Measurements from ENCODE around the gene ATXN1. TPM values are rescaled to one million over a fixed set of nuclear protein-coding genes. Genes with fewer than 3 reads are reported as not detected.

Gene ATXN1
- total and polyA plus RNA-seq, 3 donors from 2014 or later: 12.8 to 84.1 (median 64.3) TPM

GRCh38 chr6:16362819-16363589 lies 398.3 kb downstream of the ATXN1 start:
- H3K4me3 ChIP-seq: no peak overlapping the region

GRCh38 chr6:16362296-16362695 lies 399.0 kb downstream of the ATXN1 start:
- WGBS, 2 donors: 67 to 86% methylated on average over 11 of the region's 11 CpGs
- Histone ChIP-seq H3K36me3 (ENCODE audit: low read depth, missing control alignments) (no peaks in the 10 kb centered on the region), H3K27me3 (no peaks in the 10 kb centered on the region), H3K27ac (peak overlapping the region in 1 of 2 donors; percentile 31), H3K4me1 (peaks cover 10% of the 10 kb centered on the region), H3K4me3 (no peak overlapping the region), H3K9me3 (no peaks in the 10 kb centered on the region)
- intact Hi-C loops (cut with DNase I; ENCODE audit: low total_unique reads): no loop called here
- no peak for TF ChIP-seq CTCF (IDR thresholded peaks at IDR 0.05)
- no peak for TF ChIP-seq POLR2A (IDR thresholded peaks at IDR 0.05)
- no peak for DNase-seq

More at GRCh38 chr6:16362819-16363589, 398.3 kb downstream of the ATXN1 start:
- intact Hi-C loops (cut with DNase I; ENCODE audit: low total_unique reads): no loop called here
- no peak for DNase-seq
- no peaks in the 10 kb centered on the region for H3K36me3 ChIP-seq (ENCODE audit: low read depth, missing control alignments)
- H3K4me1 ChIP-seq: peaks cover 10% of the 10 kb centered on the region
- TF ChIP-seq POLR2A (IDR thresholded peaks at IDR 0.05): no peak
- TF ChIP-seq CTCF (IDR thresholded peaks at IDR 0.05): no peak
- no peaks in the 10 kb centered on the region for H3K27me3 ChIP-seq
- no peak overlapping the region for H3K27ac ChIP-seq
- no peaks in the 10 kb centered on the region for H3K9me3 ChIP-seq
- 93 to 96% methylated on average over 4 of the region's 4 CpGs for WGBS, 2 donors

- peak overlapping the region in 1 of 2 donors; percentile 31 for H3K27ac ChIP-seq
Measured at GRCh38 chr6:16361861-16362260, 399.4 kb downstream of the ATXN1 start.

GRCh38 chr6:16361121-16361520 lies 400.1 kb downstream of the ATXN1 start:
- WGBS, 2 donors: 46 to 59% methylated on average over 4 of the region's 4 CpGs
- Histone ChIP-seq H3K27ac (peak overlapping the region in 1 of 2 donors; percentile 31), H3K4me1 (peaks cover 10% of the 10 kb centered on the region), H3K36me3 (ENCODE audit: low read depth, missing control alignments) (no peaks in the 10 kb centered on the region), H3K9me3 (no peaks in the 10 kb centered on the region), H3K27me3 (no peaks in the 10 kb centered on the region), H3K4me3 (no peak overlapping the region)
- TF ChIP-seq CTCF (IDR thresholded peaks at IDR 0.05) (no peak), POLR2A (IDR thresholded peaks at IDR 0.05) (no peak)
- DNase-seq: no peak
- intact Hi-C loops (cut with DNase I; ENCODE audit: low total_unique reads): no loop called here

More at GRCh38 chr6:16361861-16362260, 399.4 kb downstream of the ATXN1 start:
- no peaks in the 10 kb centered on the region for H3K36me3 ChIP-seq (ENCODE audit: low read depth, missing control alignments)
- H3K4me3 ChIP-seq: no peak overlapping the region
- no peaks in the 10 kb centered on the region for H3K9me3 ChIP-seq
- H3K4me1 ChIP-seq: peaks cover 10% of the 10 kb centered on the region
- no peaks in the 10 kb centered on the region for H3K27me3 ChIP-seq
- DNase-seq: no peak
- intact Hi-C loops (cut with DNase I; ENCODE audit: low total_unique reads): no loop called here
- TF ChIP-seq POLR2A (IDR thresholded peaks at IDR 0.05) (no peak), CTCF (IDR thresholded peaks at IDR 0.05) (no peak)
- WGBS, 2 donors: 39 to 57% methylated on average over 8 of the region's 8 CpGs

- Histone ChIP-seq H3K36me3 (ENCODE audit: low read depth, missing control alignments) (no peaks in the 10 kb centered on the region), H3K27ac (peak overlapping the region in 1 of 2 donors; percentile 31), H3K4me3 (no peak overlapping the region), H3K27me3 (no peaks in the 10 kb centered on the region), H3K4me1 (peaks cover 10% of the 10 kb centered on the region), H3K9me3 (no peaks in the 10 kb centered on the region)
- no peak for TF ChIP-seq POLR2A (IDR thresholded peaks at IDR 0.05)
- no peak for TF ChIP-seq CTCF (IDR thresholded peaks at IDR 0.05)
- intact Hi-C loops (cut with DNase I; ENCODE audit: low total_unique reads): no loop called here
- 51 to 58% methylated on average over 3 of the region's 3 CpGs for WGBS, 2 donors
- DNase-seq: no peak
Measured at GRCh38 chr6:16360365-16360764, 400.9 kb downstream of the ATXN1 start.

All from testis (tissue), 3 donors.